Cerebellar cortex (tissue), 1 donor: ENCODE data around the gene C10orf67.
A peak's percentile ranks its signal among the peaks of the same experiment; 100 is the strongest.
"Not testable (repeated sequence)": the region's sequence is repeated elsewhere in the genome, so short reads cannot be mapped to it uniquely, and the experiment has no call there.

Source experiments
- DNase-seq: peaks from one replicate; pipeline ENCODE4 v3.0.0-alpha.2; 2015; ENCODE audit warnings: low spot score

The C10orf67 gene

DNA sequence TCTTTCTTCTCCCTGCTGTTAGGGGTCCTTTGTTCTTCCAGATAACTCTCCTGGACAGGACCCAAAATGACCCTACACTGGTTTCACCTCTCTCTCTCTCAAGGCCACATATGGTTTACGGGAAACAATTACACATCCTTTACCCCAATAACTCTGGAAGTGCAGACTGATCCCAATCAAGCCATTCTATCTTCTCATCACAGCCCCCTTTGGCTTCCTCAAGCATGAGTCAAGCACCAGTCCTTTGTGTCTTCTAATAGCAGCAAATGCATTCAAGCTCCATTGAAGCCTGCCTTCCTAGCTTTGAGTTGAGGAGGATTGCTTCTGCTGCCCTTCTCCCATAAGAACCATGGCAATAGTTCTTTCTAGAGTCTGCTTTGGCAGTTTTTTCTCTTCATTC, 20.2 kb downstream of the C10orf67 start:
- no peak for DNase-seq

DNA sequence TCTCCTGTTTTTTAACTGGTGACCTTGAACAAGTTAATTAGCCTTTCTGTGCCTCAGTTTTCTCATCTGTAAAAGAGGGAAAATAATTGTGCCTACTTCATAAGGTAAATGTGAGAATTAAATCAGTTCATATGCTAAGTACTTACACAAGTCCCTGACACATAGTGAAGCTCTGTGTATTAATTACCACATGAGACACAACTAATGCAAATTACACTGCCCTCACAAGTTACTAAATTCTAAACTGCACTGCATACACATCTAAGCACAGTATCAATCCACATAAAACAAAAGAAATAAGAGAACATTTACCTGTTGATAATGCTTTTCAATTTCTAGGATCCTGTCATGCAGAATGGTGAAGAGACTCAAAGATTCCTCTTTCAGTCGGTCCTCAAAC, 22.5 kb downstream of the C10orf67 start:
- DNase-seq, result no peak

DNA sequence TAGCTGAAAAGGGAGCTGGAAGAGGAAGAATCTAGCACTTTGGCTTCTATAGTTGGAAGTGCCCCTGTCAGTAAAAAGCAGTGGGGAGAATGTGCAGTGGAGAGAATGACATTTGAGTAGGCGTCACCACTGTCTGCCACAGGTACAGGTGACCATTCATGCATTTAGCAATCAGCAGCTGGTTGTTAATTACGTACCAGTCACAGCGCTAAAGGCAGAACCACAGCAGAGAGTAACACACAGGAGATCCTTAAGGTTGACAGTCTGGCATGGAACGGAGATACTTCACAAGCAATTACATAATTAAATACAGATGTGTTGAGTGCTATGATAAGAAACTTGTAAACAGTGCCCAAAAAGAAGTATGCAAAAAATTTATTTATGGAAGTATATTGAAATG, 24.8 kb downstream of the C10orf67 start:
- no peak for DNase-seq

DNA sequence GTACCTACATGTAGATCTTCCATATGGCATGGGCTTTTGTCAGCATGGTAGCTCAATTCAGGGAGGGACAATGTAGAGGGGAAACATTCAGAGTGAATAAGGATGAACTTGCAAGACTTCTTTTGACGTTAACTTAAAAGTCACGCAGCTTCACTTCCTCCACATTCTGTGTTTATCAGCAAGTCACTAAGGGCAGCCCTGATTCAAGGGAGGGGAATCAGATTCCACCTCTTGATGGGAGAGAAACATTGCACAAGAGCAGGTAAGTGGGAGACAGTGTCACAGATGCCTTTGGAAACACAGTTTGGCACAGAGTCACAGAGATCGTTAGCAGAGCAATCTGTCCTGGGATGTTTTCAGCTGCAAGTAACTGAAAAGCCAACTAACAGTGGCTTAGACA, 26.2 kb downstream of the C10orf67 start:
- no peak for DNase-seq

GRCh38 chr10:23317416-23317815, 27.2 kb downstream of the C10orf67 start:
- DNase-seq, result no peak

- no peak for DNase-seq
Observed at GRCh38 chr10:23316406-23316805, 28.2 kb downstream of the C10orf67 start.

DNA sequence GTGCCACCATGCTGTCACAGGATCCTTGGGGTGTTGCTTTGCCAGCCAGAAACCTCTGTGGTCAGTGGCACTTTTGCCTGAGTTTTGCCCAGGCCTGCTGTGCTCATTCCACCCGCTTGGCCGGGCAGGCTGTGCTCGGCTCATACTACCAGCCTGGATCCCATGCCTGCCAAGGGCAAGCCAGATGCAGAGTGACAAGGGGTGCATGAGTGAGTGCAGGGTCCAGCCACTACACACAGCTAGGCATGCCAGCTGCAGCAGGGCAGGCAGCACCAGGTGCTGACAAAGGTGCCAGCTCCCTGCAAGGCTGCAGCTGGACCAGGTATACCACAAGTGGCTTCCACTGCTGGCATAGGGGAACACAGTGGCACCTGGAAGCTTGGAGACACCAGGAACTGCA, 28.6 kb downstream of the C10orf67 start:
- no peak for DNase-seq

DNA sequence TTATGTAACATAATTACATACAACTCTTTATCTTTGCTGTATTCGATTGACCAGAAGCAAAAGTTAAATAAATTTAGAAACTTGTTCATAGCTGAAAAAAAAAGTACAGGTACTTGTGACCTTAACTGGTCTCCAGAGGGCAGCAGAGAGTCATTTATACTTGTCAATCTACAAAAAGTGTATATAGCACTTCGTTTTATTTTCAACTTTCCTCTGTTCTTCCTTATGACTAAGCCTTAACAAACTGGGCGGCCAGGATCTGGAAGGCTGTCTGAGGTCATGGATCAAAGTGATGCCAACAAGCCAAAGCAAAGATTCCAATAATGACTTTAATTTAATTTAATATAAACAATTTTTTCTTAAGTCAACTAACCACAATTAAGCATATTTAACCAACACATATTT, 29.8 kb downstream of the C10orf67 start:
- peak; percentile 72 for DNase-seq

DNA sequence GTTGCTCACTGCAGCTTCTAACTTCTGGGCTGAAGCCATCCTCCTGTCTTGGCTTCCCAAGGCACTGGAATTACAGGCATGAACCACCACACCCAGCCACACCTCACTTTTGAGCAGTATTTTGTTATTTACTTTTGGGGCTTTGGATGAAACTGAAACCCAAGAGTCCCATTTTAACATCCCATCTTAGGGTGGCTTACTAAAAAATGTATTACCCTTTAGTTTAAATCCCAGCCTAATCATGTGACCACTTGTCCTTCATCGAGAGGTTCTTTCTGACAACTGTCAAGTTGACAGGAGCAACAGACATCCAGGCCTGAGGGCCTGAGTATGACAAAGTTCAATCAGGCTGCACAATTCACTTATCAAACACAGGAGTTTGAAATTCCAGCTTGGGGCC, 33.6 kb downstream of the C10orf67 start:
- DNase-seq, result no peak

GRCh38 chr10:23310404-23310803, 34.2 kb downstream of the C10orf67 start:
- DNase-seq, result peak; percentile 54

DNA sequence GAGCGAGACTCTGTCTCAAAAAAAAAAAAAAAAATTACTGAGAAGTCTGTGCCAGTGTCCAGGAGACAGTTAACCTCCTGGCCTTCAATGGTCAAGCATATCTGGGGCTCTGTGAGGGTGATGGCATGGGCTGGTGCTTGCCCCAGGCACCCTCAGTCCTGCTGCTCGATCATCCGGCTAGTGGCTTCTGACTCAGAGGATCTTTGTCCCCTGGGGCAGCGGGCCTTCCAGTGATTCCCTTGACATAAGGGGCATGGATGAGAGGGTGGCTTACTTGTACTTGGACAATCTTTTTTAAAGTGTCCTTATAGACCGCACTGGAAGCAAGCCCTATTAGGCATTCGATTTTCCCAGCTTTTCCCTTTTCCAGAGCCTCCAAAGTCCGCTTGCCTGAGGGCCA, 44.6 kb downstream of the C10orf67 start:
- DNase-seq, result not testable (repeated sequence)

DNA sequence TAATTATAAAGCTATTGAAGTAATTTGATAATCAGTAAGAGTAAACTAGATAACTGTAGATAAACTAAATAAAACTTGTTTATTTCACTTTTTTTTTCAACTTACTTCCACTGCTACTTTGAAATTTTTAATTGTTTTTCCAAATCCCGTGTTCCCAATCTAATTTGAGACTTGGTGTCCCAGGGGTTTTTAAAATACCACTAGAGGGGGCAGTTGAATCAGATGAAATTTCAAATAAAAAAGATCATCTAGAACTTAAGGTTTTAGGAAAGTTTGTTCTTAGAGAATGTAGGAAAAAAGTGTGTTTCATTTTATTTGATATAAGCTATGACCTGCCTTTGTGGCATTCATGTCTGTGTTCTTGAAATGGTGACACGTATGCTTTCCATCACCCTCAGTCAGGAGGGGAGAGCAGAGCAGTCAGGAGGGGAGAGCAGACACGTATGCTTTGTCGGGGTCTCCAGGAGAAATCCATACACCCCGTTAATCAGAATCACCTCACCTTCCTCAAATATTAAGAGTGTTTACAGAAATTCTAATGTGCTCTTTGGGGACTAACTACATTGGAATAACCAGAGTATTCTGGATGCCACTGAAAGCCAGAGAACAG, 49.9 kb downstream of the C10orf67 start:
- DNase-seq, result peak; percentile 17

DNA sequence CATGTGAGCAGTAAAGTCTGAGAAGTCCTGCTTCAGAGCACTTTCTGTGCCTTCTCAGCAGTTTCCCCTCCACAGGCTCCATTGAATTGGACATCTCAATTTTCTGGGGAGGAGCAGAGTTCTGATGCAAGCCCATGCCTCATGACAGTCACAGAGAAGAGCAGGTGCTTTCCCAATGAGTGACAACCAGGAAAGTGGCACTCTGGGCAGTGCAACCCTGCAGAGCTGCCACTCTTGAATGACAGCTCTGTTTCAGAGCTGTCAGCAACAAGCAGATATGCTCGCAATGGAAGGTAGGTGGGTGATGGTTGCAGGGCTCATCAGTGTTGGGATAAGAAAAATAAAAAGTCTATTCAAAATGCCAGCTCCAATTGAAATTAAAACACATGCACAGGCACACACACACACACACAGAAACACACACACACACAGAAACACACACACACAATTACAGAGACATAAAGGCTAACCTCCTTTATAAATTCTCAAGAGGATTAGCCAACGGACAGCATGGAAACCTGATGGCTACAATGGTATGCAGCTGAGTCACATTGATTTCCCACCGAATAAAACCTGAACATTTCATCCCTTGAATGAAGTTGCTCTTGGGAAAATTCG, 50.5 kb downstream of the C10orf67 start:
- no peak for DNase-seq

- peak; percentile 33 for DNase-seq
Observed at GRCh38 chr10:23293145-23293724, 51.4 kb downstream of the C10orf67 start.

DNA sequence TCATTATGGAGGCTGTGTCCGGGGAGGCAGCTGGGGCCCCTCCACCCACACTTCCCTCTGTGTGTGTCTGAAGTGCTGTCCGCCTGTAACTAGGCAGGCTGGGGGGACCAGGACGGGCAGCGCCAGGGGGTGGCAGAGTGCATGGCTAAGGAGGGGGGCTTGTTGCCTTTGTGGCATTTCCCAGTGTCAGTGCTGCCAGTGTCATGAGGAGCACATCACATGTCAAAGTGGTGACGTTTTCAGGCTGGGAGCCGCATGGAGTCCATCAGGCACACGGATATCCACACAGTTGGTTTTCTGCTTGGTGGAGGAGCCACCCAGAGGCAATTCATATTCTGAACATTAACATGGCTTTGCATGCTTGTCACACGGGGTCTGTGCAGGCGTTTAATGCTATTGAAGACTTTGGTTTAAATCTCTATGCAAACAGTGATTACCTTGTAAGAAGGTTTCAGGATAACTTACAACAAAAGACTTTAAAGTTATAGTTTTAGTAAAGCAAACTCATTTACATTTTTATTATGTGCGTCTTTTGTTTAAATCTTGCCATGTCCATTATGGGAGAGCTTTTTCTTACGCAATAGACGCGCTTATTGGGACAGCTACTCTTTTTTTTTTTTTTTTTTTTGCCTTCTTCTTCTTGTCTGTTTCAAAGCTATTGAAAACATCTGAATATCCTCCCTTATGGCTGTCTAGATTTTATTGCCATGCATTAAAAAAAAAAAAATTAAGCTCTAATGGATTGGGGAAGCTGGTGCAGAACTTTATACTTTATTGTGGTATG, 52.9 kb downstream of the C10orf67 start:
- no peak for DNase-seq

GRCh38 chr10:23284674-23285335, 59.8 kb downstream of the C10orf67 start:
- DNase-seq, result no peak

DNA sequence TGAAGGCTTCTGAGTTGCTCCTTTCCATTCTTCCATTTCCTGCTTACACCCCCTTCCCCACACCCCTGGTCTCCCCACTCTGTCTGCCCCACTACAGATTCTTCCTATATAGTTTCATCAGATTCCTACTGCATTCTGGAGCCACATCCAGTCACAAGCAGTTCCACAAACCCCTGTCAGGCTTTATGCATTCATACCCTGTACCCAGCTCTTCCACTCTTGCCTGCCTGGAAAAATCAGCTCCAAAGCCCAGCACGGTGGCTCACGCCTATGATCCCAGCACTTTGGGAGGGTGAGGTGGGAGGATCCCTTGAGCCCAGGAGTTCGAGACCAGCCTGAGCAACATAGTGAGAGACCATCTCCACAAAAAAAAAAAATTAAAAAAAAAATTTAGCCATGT, 60.4 kb downstream of the C10orf67 start:
- DNase-seq, result no peak

GRCh38 chr10:23283680-23284079, 60.9 kb downstream of the C10orf67 start:
- no peak for DNase-seq

- no peak for DNase-seq
Observed at GRCh38 chr10:23281044-23281433, 63.6 kb downstream of the C10orf67 start.

- no peak for DNase-seq
Observed at GRCh38 chr10:23280419-23281043, 64.1 kb downstream of the C10orf67 start.

DNA sequence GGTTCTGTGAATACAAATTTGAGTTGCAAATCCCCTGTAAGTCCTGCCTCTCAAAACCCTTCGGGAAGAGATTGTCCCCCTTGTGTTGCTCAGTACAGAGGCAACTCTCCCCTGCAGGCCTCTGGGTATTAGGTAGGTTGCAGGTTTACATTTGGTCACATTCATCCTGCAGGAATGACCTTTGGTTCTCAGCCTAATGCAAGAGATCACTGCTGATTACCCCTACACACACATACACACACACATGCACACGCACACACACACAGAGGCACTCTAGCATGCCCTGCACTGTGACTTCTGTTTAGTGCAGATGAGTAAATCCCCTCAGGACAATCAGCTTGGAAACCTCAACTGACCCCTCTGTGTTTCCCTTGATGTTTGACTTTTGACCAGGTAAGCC, 69.2 kb downstream of the C10orf67 start:
- DNase-seq, result no peak

GRCh38 chr10:23274179-23274578, 70.4 kb downstream of the C10orf67 start:
- DNase-seq, result not testable (repeated sequence)
